SW480 (cell line): ENCODE measurements around the gene EFNA5.

Experiments used
- DNase-seq: peaks from one replicate; pipeline ENCODE4 v3.0.0-alpha.2; 2016; ENCODE audit warnings: low spot score

The EFNA5 gene

GRCh38 chr5:107570805-107571531, 99.8 kb downstream of the EFNA5 start:
- DNase-seq, result peak; percentile 27

- DNase-seq, result no peak
Measured at GRCh38 chr5:107570181-107570580, 100.6 kb downstream of the EFNA5 start.

GRCh38 chr5:107567901-107568671, 102.7 kb downstream of the EFNA5 start:
- DNase-seq, result no peak

GRCh38 chr5:107566986-107567385, 103.8 kb downstream of the EFNA5 start:
- no peak for DNase-seq

GRCh38 chr5:107565791-107566767, 104.7 kb downstream of the EFNA5 start:
- no peak for DNase-seq

GRCh38 chr5:107564931-107565372, 105.8 kb downstream of the EFNA5 start:
- DNase-seq, result no peak

- DNase-seq, result no peak
Measured at GRCh38 chr5:107563959-107564544, 106.7 kb downstream of the EFNA5 start.

- no peak for DNase-seq
Measured at GRCh38 chr5:107560377-107560776, 110.4 kb downstream of the EFNA5 start.

- DNase-seq, result no peak
Measured at GRCh38 chr5:107558823-107559375, 111.8 kb downstream of the EFNA5 start.

- peak; percentile 95 for DNase-seq
Measured at GRCh38 chr5:107557051-107557658, 113.6 kb downstream of the EFNA5 start.

- no peak for DNase-seq
Measured at GRCh38 chr5:107556575-107556974, 114.2 kb downstream of the EFNA5 start.

- peak; percentile 13 for DNase-seq
Measured at GRCh38 chr5:107555425-107556090, 115.2 kb downstream of the EFNA5 start.

GRCh38 chr5:107554776-107555424, 115.8 kb downstream of the EFNA5 start:
- DNase-seq, result no peak

GRCh38 chr5:107553117-107553555, 117.6 kb downstream of the EFNA5 start:
- DNase-seq, result no peak

GRCh38 chr5:107551088-107551487, 119.6 kb downstream of the EFNA5 start:
- no peak for DNase-seq

GRCh38 chr5:107549567-107549966, 121.2 kb downstream of the EFNA5 start:
- no peak for DNase-seq

GRCh38 chr5:107548477-107548876, 122.3 kb downstream of the EFNA5 start:
- no peak for DNase-seq

GRCh38 chr5:107546719-107547118, 124.0 kb downstream of the EFNA5 start:
- no peak for DNase-seq

GRCh38 chr5:107545486-107545885, 125.3 kb downstream of the EFNA5 start:
- no peak for DNase-seq

- no peak for DNase-seq
Measured at GRCh38 chr5:107544967-107545366, 125.8 kb downstream of the EFNA5 start.
